ENCODE results near the gene KLHL15.

- TF ChIP-seq CTCF (conservative IDR thresholded peaks at IDR 0.05; ENCODE audit: low read depth, low read length), result no peak
- TF ChIP-seq EZH2 (IDR thresholded peaks at IDR 0.05; ENCODE audit: borderline replicate concordance, low read depth, low read length, poor library complexity, severe bottlenecking), result no peak
Observed at GRCh38 chrX:23999671-24000070, 27.3 kb downstream of the KLHL15 start.
